GM21390 (cell line): ENCODE results near the gene TRIM54.

Experiments
- ATAC-seq: cut with Tn5 transposase; IDR thresholded peaks from one replicate; pipeline ENCODE4 v1.9.1; 2021; ENCODE audit not compliant: unreplicated experiment

Gene TRIM54

DNA sequence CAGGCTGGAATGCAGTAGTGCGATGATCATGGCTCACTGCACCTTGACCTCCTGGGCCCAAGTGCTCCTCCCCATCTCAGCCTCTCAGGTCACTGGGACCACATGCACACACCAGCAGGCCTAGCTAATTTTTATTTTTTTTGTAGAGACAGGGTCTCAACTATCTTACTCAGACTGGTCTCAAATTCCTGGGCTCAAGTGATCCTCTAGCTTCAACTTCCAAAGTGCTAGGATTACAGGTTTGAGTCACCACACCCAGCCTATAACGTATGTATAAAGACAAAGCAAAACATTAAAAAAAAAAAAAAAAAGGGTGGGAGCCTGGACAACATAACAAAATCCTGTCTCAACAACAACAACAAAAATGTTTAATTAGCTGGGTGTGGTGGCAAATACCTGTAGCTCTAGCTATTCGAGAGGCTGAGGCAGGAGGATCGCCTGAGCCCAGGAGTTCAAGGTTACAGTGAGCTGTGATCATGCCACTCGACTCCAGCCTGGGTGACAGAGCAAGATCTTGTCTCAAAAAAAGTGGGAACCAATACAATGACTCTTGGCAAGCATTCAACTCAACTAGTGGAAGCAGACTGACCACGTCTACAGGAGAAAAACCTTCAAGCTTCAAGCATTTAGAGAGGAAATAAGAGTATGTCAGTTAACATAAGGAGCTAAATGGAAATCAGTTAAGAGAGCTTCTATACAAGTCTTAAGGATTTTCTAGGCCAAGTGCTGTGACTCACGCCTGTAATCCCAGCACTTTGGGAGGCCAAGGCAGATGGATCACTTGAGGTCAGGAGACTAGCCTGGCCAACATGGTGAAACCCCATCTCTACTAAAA is 71.8 kb downstream of the TRIM54 start:
- no peak for ATAC-seq

DNA sequence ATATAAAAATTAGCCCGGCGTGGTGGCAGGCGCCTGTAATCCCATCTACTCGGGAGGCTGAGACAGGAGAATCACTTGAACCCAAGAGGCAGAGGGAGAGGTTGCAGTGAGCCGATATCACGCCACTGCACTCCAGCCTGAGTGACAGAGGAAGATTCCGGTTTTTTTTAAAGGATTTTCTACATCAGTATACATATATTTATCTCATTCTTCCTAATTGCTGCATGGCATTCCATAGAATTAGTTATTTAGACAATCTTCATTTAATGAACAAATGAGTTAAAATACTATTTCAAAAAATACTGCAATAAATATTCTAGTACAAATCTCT is 72.3 kb downstream of the TRIM54 start:
- no peak for ATAC-seq

DNA sequence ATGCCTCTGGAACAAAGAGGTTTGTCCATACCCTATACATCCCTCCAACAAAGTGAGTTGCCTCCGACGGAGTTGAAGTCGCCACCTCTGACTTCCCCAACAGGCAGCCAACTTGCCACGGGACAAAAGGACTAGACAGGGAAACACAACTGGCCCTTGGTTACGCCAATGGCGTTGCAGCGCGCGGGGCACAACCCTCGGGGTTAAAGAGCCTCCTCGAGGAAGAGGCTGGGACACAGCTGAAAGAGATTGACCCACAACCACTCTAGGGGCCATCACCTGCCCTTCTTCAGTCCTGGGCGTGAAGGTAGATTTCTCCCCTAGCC is 73.8 kb downstream of the TRIM54 start:
- peak; percentile 27 for ATAC-seq

DNA sequence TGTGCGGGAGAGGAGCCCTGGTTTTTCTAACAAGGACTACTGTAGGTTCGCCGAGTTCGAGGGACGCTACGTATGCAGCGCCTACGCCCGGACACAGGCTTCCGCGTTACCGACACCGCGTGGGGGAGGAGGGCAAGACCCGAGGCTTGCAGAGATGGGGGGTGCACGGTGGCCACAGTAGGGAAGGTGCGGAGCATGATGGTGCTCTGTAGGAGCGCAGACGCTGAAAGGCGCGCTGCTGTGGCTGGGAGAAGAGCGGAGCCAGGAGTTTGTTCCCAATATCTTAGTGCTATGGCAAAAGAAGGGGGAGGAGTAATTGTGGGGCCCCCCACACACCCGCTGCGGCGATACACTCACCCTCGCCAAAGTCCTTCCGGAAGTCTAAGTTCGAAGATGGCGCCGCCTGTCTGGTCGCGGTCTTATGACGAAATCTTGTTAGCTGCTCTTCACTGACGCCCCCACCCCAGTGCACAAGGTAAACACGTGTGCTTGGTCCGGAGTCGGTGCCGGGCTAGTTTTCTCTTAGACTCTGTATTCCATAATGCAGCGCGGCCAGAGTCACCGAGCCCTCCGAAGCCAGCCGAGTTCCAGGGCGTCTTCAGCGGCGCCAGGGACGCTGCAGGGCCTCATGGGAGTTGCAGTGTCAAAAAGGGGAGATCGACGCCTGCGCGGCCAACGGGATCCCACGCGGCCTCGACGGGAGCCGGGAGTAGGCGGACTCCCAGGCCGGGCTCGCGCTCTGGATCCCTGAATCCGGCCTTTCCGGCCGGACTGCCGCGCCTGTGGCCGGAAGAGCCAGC is 74.4 kb downstream of the TRIM54 start, which contains the start of gene GTF3C2:
Gene GTF3C2 (minus strand): TSS at position 383 of the 800 bp plus-strand sequence. CDS start 13,210 bp downstream, outside the sequence.
- peak; percentile 78 for ATAC-seq
